Trophoblast cell (in vitro differentiated cells and primary cell): ENCODE data around the gene AUTS2.

Experiments
- DNase-seq, 2 donors: peaks; one replicate each; pipeline ENCODE4 v3.0.0-alpha.2; 2016
- H2AFZ ChIP-seq: 2 replicates; pipeline ENCODE4 v1.6.1; 2013; ENCODE audit warnings: low read length, moderate library complexity, mild to moderate bottlenecking; ENCODE audit not compliant: insufficient read depth, poor library complexity
- H2AK5ac ChIP-seq: 2 replicates; pipeline ENCODE4 v1.6.1; 2013; ENCODE audit warnings: mild to moderate bottlenecking, low read length
- H2BK120ac ChIP-seq: 2 replicates; pipeline ENCODE4 v1.6.1; 2013; ENCODE audit warnings: low read length, mild to moderate bottlenecking, moderate library complexity; ENCODE audit not compliant: insufficient read depth, poor library complexity
- H2BK12ac ChIP-seq: 2 replicates; pipeline ENCODE4 v1.6.1; 2013; ENCODE audit warnings: mild to moderate bottlenecking, low read length, moderate library complexity
- H2BK5ac ChIP-seq: 2 replicates; pipeline ENCODE4 v1.6.1; 2013; ENCODE audit warnings: low read length, low read depth, moderate library complexity, mild to moderate bottlenecking; ENCODE audit not compliant: poor library complexity
- H3K14ac ChIP-seq: 2 replicates; pipeline ENCODE4 v1.6.1; 2013; ENCODE audit warnings: mild to moderate bottlenecking, low read length
- H3K18ac ChIP-seq: 2 replicates; pipeline ENCODE4 v1.6.1; 2013; ENCODE audit warnings: mild to moderate bottlenecking, low read length
- H3K23ac ChIP-seq: 2 replicates; pipeline ENCODE4 v1.6.1; 2013; ENCODE audit warnings: low read length
- H3K27ac ChIP-seq: 2 replicates; pipeline ENCODE4 v1.5.1; 2013; ENCODE audit warnings: low read depth, mild to moderate bottlenecking, inconsistent platforms, low read length, moderate library complexity
- H3K27me3 ChIP-seq: 2 replicates; pipeline ENCODE4 v1.6.1; 2013; ENCODE audit warnings: inconsistent platforms, mild to moderate bottlenecking, low read length, moderate library complexity; ENCODE audit not compliant: insufficient read depth
- H3K36me3 ChIP-seq, 2 experiments: 1 replicate in 1 of 2; 2 replicates in 1 of 2; pipeline ENCODE4 v1.6.1; 2013; ENCODE audit warnings: low read length in 2 of 2, mild to moderate bottlenecking in 2 of 2, moderate library complexity in 1 of 2; ENCODE audit not compliant: insufficient read depth in 2 of 2, control insufficient read depth in 1 of 2
- H3K4ac ChIP-seq: 2 replicates; pipeline ENCODE4 v1.6.1; 2013; ENCODE audit warnings: low read depth, mild to moderate bottlenecking, low read length, moderate library complexity
- H3K4me1 ChIP-seq, 2 experiments: 1 replicate in 1 of 2; 2 replicates in 1 of 2; pipeline ENCODE4 v1.6.1; 2013; ENCODE audit warnings: low read length in 2 of 2, mild to moderate bottlenecking in 2 of 2, moderate library complexity in 1 of 2; ENCODE audit not compliant: insufficient read depth in 2 of 2, control insufficient read depth in 1 of 2
- H3K4me2 ChIP-seq: 2 replicates; pipeline ENCODE4 v1.6.1; 2013; ENCODE audit warnings: inconsistent platforms, mild to moderate bottlenecking, low read length, moderate library complexity
- H3K4me3 ChIP-seq: 2 replicates; pipeline ENCODE4 v1.5.1; 2013; ENCODE audit warnings: mild to moderate bottlenecking, low read depth, low read length, inconsistent platforms
- H3K79me1 ChIP-seq: one replicate; pipeline ENCODE4 v1.6.1; 2013; ENCODE audit warnings: low read length
- H3K79me2 ChIP-seq: 2 replicates; pipeline ENCODE4 v1.6.1; 2013; ENCODE audit warnings: low read length, mild to moderate bottlenecking; ENCODE audit not compliant: control insufficient read depth, insufficient read depth, poor library complexity
- H3K9ac ChIP-seq: 2 replicates; pipeline ENCODE4 v1.6.1; 2013; ENCODE audit warnings: mild to moderate bottlenecking, low read length
- H3K9me3 ChIP-seq: 2 replicates; pipeline ENCODE4 v1.6.1; 2013; ENCODE audit warnings: low read depth, mild to moderate bottlenecking, control low read depth, inconsistent platforms, low read length; ENCODE audit not compliant: insufficient read depth
- H4K12ac ChIP-seq: 2 replicates; pipeline ENCODE4 v1.6.1; 2013; ENCODE audit warnings: low read depth, mild to moderate bottlenecking, low read length, moderate library complexity
- H4K8ac ChIP-seq: 2 replicates; pipeline ENCODE4 v1.6.1; 2013; ENCODE audit warnings: low read depth, mild to moderate bottlenecking, low read length, moderate library complexity
- H4K91ac ChIP-seq: one replicate; pipeline ENCODE4 v1.6.1; 2013; ENCODE audit warnings: low read depth, mild to moderate bottlenecking, low read length, moderate library complexity
- WGBS: extraction: QIAGEN DNeasy Blood & Tissue Kit; methylation state at CpG from one replicate; pipeline ENCODE4 v1.1.7; 2013; ENCODE audit warnings: missing lambda C conversion rate; ENCODE audit not compliant: insufficient read length, insufficient coverage; ENCODE audit errors: extremely low coverage; 5-methylcytosine and 5-hydroxymethylcytosine counted together

AUTS2 gene

DNA sequence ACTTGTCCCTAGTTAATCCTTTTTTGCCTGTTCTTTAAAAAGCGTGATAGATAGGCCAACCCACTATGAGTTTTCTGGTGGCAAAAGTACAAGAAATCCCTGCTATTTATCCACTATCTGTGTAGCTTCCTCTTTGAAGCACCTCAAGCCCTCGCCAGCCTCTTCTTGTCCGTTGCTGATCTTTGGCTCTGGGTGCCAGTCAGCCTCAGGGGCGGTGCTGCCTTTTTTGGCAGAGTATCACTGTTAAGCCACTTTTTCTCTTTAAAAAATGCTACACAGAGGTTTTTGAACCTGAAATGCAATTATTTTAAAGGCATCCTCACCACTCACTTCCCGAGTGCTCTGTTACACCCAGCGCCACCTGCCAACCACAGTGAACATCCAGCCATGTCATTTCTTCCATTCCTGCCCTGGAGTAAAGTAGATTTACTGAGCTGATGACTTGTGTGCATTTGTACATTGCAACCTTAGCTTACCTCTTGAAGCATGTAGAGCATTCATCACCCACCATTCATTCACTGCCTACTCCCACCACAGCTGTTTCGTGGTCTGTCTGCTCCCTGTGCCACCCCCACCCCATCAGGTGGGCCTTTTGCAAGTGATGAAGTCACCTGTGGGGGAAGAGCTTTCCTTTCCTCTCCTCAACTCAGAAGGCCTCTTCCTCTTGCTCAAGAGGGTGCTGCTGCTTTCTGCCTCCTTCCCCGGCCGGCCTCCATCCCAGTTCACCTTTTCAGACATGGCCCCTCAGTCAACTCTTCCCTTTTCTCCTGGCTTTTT is 1119.5 kb downstream of the AUTS2 start:
- WGBS = no CpG with 5 or more reads among the region's 9 CpGs
- no peak for DNase-seq
- no peaks in the 10 kb centered on the region for H3K27me3 ChIP-seq

DNA sequence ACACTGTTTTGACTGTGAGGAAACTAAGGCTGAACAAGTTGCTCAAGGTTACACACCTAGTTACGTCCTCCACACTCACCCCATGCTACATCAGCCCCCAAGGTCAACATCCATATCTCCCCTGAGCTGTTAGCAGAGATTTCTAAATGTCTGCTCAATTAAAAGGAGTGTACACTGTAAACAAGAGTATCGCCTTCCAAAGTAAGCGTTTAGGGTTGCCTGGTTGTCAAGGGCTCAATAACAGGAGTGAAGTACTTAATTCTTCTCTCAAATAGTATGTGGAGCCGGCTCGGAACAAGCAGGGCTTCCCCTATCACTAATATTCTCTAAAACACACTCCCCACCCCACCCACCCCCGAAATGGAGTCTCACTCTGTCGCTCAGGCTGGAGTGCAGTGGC is 1120.8 kb downstream of the AUTS2 start:
- no peak overlapping the region for H2BK5ac ChIP-seq

More for the DNA sequence above, 1119.5 kb downstream of the AUTS2 start:
- H4K91ac ChIP-seq = no peak overlapping the region
- H3K23ac ChIP-seq = no peak overlapping the region
- no peak overlapping the region for H4K8ac ChIP-seq
- no peak overlapping the region for H2AK5ac ChIP-seq
- H2BK120ac ChIP-seq = no peak overlapping the region
- H2AFZ ChIP-seq = no peak overlapping the region
- H3K9me3 ChIP-seq = no peaks in the 10 kb centered on the region
- H2BK12ac ChIP-seq = no peak overlapping the region
- H3K79me2 ChIP-seq = no peaks in the 10 kb centered on the region
- no peaks in the 10 kb centered on the region for H3K79me1 ChIP-seq
- no peaks in the 10 kb centered on the region for H3K36me3 ChIP-seq
- H2BK5ac ChIP-seq = no peak overlapping the region
- no peak overlapping the region for H3K9ac ChIP-seq
- no peak overlapping the region for H3K4me3 ChIP-seq
- H3K14ac ChIP-seq = no peak overlapping the region
- H4K12ac ChIP-seq = no peak overlapping the region
- peaks cover 0 to 2% of the 10 kb centered on the region in 2 experiments for H3K4me1 ChIP-seq
- no peak overlapping the region for H3K27ac ChIP-seq
- no peak overlapping the region for H3K4me2 ChIP-seq
- H3K18ac ChIP-seq = no peak overlapping the region
- H3K4ac ChIP-seq = peak overlapping the region; percentile 42

DNA sequence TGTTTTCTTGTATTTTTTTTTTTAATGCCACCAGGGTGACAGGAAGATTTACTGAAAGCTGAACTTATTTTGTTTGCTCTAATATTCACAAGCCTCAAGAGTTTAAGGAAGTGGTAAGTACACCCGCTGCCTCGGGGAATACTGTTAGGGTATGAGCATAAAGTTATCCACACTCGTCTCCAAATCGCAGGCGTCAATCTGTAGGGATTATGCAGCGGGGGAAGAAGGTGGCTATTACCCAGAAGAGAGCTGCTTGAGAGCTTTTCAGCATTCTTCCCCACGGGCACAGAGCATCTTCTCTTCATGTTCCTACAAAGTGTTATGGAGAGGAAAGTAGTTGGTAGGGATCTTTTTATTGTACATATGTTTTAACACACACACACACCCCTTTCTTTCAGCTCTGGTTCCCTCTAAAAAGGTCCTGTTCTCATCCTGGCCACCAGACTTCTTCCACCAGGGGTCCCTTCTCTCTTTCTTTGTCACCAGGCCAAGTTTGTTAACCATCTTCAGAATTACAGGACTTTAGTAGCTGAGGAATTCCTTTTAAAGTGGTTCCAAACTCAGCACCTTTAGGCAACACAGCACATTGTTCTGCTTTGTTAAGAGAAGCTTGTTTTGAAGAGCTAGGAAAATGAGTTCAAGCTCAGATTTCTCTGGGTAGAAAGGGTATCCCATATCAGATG is 1122.1 kb downstream of the AUTS2 start:
- H3K4me1 ChIP-seq = peaks cover 0 to 2% of the 10 kb centered on the region in 2 experiments
- WGBS = no CpG with 5 or more reads among the region's 7 CpGs
- no peak overlapping the region for H2AFZ ChIP-seq
- no peak overlapping the region for H3K27ac ChIP-seq
- no peak overlapping the region for H3K23ac ChIP-seq
- no peak overlapping the region for H3K4ac ChIP-seq
- no peak overlapping the region for H3K14ac ChIP-seq
- H3K4me2 ChIP-seq = no peak overlapping the region
- H3K9me3 ChIP-seq = no peaks in the 10 kb centered on the region
- H3K4me3 ChIP-seq = no peak overlapping the region
- no peak overlapping the region for H4K8ac ChIP-seq
- H3K9ac ChIP-seq = no peak overlapping the region
- H3K79me1 ChIP-seq = no peaks in the 10 kb centered on the region
- no peaks in the 10 kb centered on the region for H3K79me2 ChIP-seq
- no peak overlapping the region for H2BK5ac ChIP-seq
- H2AK5ac ChIP-seq = no peak overlapping the region
- no peak overlapping the region for H3K18ac ChIP-seq
- no peak for DNase-seq
- H4K91ac ChIP-seq = no peak overlapping the region
- no peak overlapping the region for H2BK120ac ChIP-seq
- no peaks in the 10 kb centered on the region for H3K36me3 ChIP-seq
- H3K27me3 ChIP-seq = no peaks in the 10 kb centered on the region
- H4K12ac ChIP-seq = no peak overlapping the region
- no peak overlapping the region for H2BK12ac ChIP-seq

More for the DNA sequence above, 1120.8 kb downstream of the AUTS2 start:
- no peak overlapping the region for H3K4me2 ChIP-seq
- no peak for DNase-seq
- no peak overlapping the region for H4K91ac ChIP-seq
- no peak overlapping the region for H2BK120ac ChIP-seq
- H3K27me3 ChIP-seq = no peaks in the 10 kb centered on the region
- H2BK12ac ChIP-seq = no peak overlapping the region
- WGBS = no CpG with 5 or more reads among the region's 7 CpGs
- H3K36me3 ChIP-seq = no peaks in the 10 kb centered on the region
- no peak overlapping the region for H3K27ac ChIP-seq
- no peak overlapping the region for H2AK5ac ChIP-seq
- H4K12ac ChIP-seq = no peak overlapping the region
- no peak overlapping the region for H3K9ac ChIP-seq
- no peak overlapping the region for H3K14ac ChIP-seq
- no peak overlapping the region for H3K18ac ChIP-seq
- peaks cover 0 to 2% of the 10 kb centered on the region in 2 experiments for H3K4me1 ChIP-seq
- H3K4ac ChIP-seq = no peak overlapping the region
- no peaks in the 10 kb centered on the region for H3K9me3 ChIP-seq
- H2AFZ ChIP-seq = no peak overlapping the region
- H3K4me3 ChIP-seq = no peak overlapping the region
- no peaks in the 10 kb centered on the region for H3K79me2 ChIP-seq
- H4K8ac ChIP-seq = no peak overlapping the region
- no peaks in the 10 kb centered on the region for H3K79me1 ChIP-seq
- no peak overlapping the region for H3K23ac ChIP-seq

DNA sequence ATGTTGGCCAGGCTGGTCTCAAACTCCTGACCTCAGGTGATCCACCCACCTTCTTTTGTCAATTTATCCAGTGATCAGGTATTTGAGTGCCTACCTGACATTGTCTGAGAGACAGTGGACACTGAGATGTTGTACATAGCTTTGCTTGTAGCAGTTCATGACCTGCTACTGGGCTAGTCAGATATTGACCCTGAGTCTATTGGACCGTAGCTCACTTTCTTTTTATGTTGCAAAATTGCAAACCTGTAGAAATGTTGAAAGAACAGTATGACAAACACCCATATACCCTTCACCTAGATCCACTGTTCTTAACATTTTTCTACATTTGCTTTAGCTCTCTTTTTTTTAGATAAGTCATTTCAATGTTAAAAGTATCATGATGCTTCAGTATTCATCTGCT is 1123.2 kb downstream of the AUTS2 start:
- H3K36me3 ChIP-seq = no peaks in the 10 kb centered on the region
- H3K4me3 ChIP-seq = no peak overlapping the region
- no peak overlapping the region for H3K14ac ChIP-seq
- DNase-seq = no peak
- no peak overlapping the region for H3K4ac ChIP-seq
- no peak overlapping the region for H2BK5ac ChIP-seq
- no peak overlapping the region for H2AFZ ChIP-seq
- H3K4me2 ChIP-seq = no peak overlapping the region
- H2BK12ac ChIP-seq = no peak overlapping the region
- H3K4me1 ChIP-seq = peaks cover 0 to 2% of the 10 kb centered on the region in 2 experiments
- WGBS = no CpG with 5 or more reads among the region's 1 CpG
- H3K9me3 ChIP-seq = no peaks in the 10 kb centered on the region
- no peak overlapping the region for H3K9ac ChIP-seq
- no peak overlapping the region for H2AK5ac ChIP-seq
- H4K91ac ChIP-seq = no peak overlapping the region
- H3K18ac ChIP-seq = no peak overlapping the region
- H2BK120ac ChIP-seq = no peak overlapping the region
- no peaks in the 10 kb centered on the region for H3K27me3 ChIP-seq
- no peaks in the 10 kb centered on the region for H3K79me2 ChIP-seq
- no peak overlapping the region for H4K12ac ChIP-seq
- no peak overlapping the region for H3K23ac ChIP-seq
- no peak overlapping the region for H4K8ac ChIP-seq
- no peak overlapping the region for H3K27ac ChIP-seq
- H3K79me1 ChIP-seq = no peaks in the 10 kb centered on the region
